Measurements from ENCODE around the gene AQP12B.

AQP12B gene

DNA sequence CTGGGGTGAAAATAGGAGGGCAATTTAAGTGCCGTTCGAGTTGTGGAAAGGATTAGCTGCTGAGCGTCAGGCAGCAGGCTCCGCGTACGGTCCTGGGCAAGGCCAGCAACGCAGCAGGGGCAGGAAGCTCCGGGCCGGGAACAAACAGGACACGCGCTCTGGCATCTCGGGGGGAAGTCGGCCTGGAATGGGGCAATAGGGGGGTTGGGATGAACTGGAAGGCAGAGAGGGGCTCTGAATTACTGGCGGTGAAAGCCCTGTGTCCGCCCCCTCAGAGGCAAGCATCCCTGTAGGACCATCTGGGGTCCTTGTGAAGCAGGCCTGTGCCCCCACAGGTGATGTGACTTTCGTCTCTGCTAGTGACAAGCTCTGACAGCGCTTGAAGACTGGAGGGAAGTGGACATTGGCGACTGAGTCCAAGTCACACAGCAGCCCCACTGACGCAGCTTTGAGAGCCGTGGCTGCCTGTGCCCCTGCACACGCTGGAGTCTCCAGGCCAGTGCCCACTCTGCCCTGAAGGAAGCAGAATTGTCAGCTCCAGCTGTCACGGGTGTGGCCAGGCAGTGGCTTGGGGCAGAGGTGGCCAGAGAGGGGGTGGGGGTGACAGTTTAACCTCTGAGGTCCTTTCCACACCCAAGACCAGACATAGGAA, 35.1 kb downstream of the AQP12B start:
- no peak for DNase-seq (ENCODE audit: low spot score)

DNA sequence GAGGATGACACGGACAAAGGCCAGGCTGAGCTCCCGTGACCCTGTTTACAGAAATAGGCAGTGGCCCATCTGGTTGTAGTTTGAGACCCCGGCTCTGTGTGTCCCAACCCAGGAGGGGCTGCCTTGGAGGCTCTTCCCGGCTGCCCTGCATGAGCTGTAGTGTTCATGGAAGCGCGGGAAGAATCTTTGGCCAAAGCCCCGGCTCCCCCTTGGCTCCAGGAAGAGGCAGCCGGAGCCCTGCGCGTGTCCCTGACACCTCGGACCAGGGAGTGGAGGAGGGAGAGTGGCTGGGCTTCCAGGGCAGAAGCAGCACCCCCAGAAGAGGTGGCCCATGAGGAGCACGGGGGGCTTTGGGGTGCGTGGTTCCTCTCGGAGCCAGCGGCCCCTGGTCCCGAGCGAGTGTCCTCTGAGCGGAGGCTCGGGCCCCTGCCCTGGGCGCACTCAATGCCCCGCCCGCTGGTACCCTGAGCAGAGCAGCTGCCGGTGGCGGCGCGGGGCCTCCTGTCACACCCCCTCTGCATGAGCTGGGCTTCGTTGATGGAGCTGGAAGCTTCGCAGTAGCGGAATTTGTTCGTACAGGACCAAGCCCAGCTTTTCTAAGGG, 35.7 kb downstream of the AQP12B start:
- no peak for DNase-seq (ENCODE audit: low spot score)

DNA sequence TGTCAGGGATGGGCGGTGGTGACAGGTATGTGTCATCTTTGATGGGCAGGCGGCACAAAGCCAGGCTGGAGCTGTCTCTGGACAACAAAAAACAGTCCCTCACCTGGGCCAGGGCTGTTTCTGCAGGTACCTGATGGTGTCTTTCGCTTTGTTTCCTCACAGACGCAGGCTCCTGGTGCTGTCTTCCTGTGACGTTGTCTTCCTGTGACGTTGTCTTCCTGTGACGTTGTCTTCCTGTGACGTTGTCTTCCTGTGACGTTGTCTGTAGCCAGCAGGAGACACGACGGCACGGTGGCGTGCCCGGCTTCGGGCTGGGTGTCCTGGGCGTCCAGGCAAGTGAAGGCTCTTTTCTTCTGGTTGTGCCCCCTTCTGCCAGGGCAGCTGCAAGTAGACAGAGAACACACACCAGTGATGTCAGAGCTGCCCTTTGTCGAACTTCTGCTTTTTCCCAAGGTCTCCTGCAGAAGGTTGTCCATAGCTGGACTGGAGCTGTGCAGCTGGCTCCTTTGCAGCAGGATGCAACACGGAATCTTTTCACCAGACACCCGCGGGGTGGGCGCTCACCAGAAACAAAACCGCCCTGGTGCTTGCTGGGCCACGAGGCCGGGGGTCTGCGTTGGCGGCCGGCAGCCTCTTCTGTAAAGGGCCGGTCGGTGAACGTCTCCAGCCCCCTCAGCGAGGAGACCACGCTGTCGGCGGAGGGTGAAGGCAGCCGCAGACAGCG, 36.3 kb downstream of the AQP12B start:
- DNase-seq (ENCODE audit: low spot score), result no peak

DNA sequence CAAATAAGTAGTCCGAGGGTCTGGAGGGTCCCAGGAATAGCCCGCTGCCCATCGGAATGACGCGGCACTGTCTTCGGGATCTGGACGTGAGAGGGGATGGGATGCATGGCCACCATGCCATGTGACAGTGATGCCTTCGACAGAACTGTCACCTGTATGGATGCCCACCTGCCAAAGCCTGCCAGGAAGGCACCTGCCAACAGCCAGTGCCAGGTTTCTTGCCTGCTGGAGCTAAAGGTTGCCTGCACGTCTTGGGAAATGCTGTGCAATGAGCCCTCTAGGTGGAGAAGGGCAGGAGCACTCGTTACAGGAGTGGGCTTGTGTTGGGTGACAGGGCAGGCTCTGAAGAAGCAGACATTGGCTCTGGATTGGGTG, 36.9 kb downstream of the AQP12B start:
- DNase-seq (ENCODE audit: low spot score), result no peak

DNA sequence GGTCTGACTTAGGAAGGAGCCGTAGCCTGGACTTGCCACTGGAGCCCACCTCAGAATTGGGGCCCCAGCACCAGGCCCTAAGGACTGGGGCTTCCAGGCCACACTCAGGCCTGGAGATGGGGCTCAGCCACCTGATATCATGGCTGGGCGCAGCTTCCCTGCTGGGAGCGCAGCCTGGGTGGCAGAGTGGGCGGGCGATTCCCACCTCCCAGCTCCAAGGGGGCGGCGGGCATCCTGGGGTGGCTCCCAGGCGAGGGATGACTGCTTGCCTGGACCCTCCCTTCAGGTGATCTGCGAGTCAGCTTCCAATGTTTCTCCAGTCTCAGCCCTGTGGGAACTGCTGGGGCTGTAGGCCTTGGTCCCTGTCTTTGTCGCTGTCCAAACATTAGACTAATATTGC, 37.3 kb downstream of the AQP12B start:
- DNase-seq (ENCODE audit: low spot score), result no peak

DNA sequence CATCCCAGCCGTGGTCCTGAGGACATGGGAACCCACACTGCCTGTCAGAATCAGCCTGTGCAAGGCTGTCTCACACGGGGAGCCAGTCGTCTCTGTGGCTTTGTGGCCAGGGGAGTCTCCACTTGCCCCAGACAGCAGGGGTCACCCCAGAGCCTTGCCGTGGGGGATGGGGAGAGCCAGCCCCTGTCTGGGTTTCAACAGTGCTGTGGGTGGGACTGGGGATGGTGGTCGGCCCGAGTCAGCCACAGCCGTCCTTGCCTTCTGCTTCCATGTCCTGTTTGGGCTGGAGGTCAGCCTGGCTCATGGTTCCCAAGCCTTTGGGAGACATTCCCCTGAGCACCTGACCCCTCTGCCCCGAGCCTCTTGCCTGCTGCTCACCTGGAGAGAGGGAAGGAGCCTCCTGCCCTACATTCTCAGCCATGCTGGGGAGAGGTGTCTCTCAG, 37.8 kb downstream of the AQP12B start:
- DNase-seq (ENCODE audit: low spot score), result no peak

DNA sequence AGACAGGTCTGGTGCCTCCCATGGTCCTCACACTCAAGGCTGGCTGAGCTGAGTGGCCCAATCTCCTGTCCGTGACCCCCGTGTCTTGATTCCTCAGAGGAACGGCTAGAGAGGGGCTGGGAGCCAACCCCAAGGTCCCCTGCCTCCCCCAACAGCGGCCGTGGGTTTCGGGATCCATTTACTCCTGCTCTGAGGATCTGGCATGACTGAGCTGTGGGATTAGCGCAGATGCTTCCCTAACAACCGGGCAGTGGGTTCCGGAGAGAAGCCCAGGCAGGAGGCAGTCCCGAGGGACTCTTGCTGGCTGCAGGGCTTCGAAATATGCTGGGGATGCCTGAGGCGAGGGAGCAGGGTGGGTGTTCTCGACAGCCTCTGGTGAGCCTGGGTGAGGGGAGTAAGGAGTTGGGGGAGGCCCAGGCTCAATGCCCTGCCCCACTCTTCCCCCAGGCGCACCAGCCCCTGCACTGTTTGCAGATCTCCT, 38.5 kb downstream of the AQP12B start:
- no peak for DNase-seq (ENCODE audit: low spot score)

DNA sequence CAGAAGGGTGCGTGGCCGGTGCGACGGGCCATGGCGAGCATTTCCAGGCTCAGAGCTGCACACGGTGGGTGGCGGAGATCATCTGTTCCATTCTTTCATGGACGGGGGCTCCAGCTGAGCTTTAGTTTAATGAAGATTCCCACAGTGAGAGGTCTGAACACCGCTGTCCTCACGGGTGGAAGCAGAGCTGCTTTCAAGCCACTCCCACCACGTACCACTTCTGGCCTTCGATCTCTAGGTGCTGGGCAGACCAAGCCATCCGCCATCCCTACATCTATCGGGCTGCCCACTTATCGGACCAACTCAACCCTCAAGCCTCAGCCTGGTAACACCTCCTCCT, 38.9 kb downstream of the AQP12B start:
- no peak for DNase-seq (ENCODE audit: low spot score)

DNA sequence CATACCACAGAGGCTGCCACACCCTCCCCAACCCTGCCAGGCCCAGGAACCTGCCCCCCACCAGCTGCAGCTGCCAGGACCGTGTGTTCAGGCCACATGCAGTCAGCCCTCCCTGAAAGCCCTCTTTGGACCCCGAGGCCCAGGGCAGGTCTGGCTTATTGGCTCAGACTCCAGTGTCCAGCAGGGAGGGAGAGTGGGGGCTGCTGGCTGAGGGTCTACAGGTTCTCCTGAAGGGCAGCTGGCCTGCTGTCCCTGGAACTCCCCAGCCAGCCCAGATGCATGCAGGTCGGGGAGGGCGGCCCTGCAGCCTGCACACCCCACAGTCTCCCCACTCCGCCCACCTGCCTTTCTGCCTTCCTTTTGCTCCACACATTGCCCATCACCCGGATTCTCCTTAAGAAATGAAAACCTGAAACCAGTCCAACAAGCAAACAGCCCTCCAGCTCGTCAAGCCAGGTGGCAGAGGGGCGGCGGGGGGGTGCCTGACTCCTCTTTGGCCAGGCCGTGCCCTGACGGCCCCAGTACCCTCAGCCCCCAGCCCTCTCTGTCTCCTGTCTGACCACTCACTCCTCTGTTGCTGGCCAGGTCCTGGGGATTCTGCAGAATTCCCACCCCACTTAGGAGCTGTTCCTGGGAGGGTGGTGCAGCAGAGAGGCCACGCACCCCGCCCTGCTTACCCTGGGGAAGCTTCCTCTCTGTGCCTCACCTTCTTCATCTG, 39.4 kb downstream of the AQP12B start:
- no peak for DNase-seq (ENCODE audit: low spot score)

DNA sequence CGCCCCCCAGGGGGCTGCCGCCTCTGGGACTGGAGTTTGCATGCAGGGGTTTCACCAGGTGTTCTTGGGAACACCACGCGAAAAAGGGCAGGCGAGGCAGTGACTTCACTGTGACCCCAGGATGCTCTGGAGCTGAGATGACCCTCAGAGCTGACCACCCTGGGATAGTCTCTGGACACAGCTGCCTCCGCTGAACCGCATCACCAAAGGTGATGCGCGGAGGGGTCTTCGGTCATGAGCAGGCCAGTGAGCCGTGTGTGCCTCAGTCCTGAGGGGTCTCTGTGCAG, 39.9 kb downstream of the AQP12B start:
- no peak for DNase-seq (ENCODE audit: low spot score)

DNA sequence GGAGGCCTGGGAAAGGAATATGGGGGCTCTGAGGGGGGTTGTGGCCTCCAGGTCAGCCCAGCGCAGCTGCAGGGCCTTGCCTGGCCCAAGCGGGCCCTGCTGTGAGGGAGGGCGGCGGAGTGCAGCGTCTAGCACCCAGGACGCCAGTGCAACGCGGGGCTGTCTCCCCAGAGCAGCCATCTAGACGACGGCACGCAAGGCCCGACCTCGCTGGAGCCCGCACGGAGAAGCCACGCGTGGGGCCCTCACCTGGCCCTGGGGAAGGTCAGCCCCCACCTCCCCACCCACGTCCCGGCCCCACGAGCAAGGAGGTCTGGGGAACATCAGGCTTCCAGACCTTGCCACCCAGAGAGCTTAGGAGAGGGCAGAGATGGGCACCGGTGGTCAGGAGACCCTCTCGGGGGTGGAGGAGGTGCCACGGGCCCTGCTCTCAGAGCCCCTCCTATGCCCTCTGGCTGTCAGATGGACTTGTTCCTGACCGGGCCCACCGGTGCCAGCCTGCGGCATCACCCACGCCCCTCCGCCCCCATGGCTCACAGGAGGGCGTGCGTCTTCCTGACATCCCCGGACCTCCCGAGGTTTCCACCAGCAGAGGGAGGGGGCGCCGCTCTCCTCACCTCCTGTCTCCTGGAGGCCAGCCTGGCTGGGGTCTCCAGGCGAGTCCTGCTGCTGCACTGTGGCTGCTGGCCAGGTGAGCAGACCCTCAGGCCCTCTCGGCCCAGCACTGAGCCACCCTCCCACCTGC, 40.5 kb downstream of the AQP12B start:
- DNase-seq (ENCODE audit: low spot score), result no peak

DNA sequence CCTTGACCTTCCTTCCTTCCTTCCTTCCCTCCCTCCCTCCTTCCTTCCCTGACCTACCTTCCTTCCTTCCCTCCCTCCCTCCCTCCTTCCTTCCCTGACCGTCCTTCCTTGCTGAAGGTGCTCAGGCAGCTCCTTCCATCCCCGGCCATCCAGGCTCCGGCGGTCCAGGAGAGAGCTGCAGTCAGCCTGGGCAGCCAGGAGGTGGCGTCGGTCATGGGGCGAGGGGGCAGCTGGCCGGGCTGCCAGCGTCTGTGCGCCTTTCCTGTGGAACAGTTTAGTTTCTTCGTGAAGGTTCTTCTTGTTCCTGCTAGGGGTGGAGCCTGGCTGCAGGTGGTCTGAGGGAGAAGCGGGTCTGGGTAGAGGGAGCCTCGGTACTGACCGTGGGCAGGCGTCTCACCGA, 41.7 kb downstream of the AQP12B start:
- no peak for DNase-seq (ENCODE audit: low spot score)

DNA sequence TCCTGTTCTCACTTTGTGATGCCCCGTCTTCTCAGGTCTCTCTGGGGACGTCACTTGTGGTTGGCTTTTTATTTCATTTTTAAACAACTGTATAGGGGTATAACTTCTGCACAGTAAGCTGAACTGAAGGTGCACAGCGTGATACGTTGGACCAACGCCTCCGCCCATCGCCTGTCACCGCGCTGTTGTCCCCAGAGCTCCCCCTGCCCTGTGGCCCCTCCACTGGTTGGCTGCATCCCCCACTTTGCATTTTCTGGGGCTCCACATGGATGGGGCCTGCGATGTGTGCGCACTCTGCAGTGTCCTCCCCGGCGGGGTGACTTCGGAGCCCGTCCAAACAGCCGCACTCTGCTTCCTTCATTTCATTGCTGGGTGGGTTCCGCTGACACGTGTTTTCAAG, 43.1 kb downstream of the AQP12B start:
- no peak for DNase-seq (ENCODE audit: low spot score)

DNA sequence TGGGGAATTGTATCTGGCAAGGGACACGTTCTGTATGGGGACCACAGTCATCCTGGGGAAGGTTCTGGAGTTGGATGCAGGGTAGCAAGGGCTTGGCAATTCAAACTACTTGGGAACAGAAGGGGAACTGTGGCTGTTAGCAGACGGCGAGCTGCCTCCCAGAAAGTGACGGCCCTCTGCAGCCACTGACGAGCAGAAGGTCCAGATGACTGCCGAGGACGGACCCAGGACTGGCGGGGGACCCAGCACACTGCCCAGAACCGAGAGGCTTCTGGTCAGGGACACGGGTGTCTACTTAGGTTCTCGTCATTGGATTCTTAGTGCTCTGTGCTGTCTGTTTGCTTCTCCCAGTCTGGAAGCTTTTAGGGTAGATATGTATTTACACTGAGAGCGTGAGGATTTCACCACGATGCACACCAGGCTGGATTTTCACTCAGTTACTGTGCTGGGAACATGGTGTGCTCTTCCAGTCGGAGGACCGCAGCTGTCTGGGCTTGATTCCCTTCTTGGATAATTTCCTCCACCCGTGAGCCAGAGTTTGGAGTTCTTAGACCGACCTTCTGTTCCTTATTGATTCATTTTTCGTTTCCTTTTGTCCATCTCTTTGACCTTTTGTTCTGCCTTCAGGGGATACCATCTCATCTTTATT, 44.0 kb downstream of the AQP12B start:
- DNase-seq (ENCODE audit: low spot score), result no peak

DNA sequence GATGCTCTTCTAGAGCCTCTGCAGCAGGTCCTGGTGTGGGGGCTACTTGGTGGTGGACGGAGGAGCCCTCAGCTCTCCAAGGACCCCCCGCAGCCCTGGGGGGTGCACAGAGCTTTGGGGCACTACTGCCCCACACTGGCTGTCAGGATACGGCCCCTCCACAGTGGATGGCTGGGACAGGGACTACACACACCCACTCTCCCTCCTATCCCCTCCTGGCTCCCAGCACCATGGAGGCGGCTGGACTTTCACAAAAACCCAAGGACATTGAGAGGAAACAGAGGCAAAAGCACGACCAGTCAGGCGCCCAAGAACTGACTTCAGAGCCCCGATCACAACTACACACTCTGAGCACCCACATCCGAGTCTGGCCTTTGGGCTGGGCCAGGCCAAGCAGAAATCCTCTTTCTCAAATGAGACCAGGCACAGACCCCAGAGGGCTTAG, 44.8 kb downstream of the AQP12B start:
- no peak for DNase-seq (ENCODE audit: low spot score)

DNA sequence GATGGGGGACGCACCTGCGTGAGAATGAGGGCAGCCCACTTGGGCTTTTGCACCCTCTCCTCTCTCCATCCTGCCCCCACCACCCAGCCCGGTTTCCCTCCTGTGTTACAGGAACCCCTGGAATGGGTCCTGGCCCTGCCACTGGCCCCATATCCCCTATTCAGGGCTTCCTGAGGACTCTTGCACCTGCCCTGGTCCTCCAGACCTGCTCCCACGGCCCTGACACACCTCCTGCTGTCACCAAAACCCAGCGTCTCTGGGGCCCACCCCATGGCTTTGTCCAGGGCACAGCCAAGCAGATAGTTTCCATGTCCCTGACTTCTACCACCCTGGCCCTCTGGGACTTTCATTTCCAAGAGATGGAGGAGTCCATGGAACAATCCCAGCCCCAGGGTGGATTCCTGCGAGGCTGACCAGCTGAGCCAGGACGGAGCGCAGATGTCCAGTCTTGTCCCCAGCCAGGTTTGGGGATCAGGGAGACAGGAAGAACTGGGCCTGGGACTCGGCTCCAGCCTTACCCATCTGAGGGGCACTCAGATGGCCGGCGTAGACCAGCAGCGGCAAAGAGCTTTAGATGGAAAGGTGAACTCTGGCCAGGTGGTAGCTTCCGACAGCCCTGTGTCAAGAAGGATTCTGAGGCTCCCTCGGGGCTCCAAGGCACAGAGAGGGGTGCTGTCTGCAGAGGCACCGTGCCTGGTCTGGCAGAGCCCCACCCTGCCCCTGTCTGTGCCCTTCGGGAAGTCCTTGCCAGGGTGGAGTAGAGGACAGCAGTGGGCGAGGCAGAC, 45.4 kb downstream of the AQP12B start:
- DNase-seq (ENCODE audit: low spot score), result no peak

DNA sequence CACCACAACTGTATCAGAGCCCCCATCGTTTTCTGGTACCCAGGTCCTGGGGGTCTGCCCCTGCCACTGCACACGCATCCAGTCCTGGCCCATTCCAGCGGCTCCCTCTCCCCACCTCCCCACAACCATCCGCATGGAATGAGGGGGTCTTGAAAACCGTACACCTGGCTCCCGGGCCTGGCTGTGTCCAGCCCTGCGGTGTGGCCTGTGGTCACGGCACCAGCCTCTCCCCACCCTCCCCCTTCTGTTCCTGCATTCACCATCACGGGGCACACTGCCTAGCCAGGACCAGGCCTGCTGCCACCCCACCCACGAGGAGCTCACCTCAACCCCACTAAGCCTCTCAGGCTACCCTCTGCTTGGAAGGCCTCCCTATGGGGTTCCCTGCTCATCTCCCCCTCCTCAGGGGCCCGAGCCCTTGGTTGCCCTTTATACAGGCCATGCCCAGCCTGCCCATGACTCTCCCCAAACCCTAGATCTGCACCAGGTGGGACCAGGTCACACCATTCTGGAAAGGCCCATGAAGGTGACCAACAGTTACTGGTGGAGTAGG, 46.0 kb downstream of the AQP12B start:
- no peak for DNase-seq (ENCODE audit: low spot score)

DNA sequence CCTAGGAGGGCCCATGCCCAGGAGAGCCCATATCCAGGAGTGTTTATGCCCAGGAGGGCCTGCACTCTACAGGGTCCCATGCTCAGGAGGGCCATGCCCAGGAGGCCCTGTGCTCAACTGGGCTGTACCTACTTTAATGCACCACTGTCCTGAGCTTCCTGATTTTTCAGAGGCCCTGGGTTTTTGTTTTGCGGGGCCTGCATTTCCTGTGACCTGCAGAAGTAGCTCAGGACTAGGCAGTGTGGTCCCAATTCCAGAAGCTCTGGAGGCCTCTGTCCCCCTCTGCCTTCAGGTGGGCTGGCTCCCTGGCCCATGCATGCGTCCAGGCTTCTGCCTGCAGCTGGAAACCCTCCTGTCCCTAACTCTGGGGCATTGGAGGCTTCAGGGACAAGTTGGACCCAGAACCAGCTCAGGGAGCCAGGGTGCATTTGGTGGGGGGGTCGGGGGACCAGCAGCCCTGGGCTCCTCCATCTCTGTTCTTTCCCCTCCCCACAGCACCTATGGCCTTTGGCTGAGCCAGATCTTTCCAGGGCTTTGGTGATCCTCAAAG, 46.6 kb downstream of the AQP12B start:
- DNase-seq (ENCODE audit: low spot score), result no peak

DNA sequence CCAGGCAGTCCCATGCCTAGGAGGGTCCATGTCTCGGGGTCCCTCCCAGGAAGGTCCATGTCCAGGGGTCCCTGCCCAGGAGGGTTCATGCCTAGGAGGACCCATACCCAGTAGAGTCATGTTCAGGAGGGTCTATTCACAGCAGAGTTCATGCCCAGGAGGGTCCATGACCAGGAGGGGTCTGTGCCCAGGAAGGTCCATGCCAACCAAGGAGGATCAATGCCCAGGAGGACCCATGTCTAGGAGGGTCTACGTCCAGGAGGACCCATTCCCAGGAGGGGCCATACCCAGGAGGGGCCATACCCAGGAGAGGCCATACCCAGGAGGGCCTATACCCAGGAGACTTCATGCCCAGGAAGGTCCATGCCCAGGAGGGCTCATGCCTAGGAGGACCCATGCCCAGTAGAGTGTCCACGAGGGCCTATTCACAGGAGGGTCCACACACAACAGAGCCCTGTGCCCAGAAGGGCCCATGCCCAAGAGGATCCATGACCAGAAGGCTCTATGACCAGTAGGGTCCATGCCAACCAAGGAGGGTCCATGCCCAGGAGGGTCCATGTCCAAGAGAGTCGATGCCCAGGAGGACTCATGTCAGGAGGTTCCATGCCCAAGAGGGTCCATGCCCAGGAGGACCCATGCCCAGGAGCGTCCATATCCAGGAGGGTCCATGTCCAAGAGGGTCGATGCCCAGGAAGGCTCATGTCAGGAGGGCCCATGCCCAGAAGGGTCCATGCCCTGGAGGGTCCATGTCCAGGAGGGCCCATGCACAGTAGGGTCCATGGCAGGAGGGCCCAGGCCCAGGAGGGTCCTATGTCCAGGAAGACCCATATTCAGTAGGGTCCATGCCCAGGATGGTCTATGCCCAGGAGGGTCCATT, 47.3 kb downstream of the AQP12B start:
- DNase-seq (ENCODE audit: low spot score), result no peak

All from globus pallidus (tissue), 1 donor.